ENCODE data around the gene DACT1. TPM values are rescaled to one million over a fixed set of nuclear protein-coding genes. Genes with fewer than 3 reads are reported as not detected.

DACT1 gene
- total RNA-seq, 4 donors from 2014 or later: 1.8 to 5.1 (median 3.3) TPM

DNA sequence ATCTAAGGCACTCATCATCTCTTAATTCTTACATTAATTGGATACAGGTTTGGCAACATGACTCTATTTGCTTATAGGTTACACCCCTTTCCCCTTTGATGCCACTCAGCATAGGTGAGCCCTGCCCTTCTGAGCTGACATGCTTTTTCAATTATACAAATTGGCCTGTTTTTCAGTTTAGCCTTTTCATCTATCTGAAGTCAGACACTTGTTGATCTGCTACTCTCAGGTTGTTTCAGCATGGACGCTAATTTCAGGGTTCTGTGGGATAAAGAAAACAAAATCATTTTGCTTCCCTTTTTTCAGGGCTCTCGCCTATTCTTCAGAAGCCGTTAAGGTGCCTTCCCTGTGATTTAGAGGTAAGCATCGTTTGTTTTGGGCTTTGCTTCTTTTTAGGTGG lies 55.3 kb downstream of the DACT1 start:
- no peak overlapping the region for H3K4me3 ChIP-seq
- 76% methylated on average over 4 of the region's 4 CpGs for WGBS
- H3K27me3 ChIP-seq: no peaks in the 10 kb centered on the region
- no peaks in the 10 kb centered on the region for H3K9me3 ChIP-seq
- no peaks in the 10 kb centered on the region for H3K4me1 ChIP-seq
- no peak for DNase-seq (ENCODE audit: low spot score in 2 of 2)
- no peaks in the 10 kb centered on the region for H3K36me3 ChIP-seq
- H3K27ac ChIP-seq: no peak overlapping the region
- TF ChIP-seq EP300 (IDR thresholded peaks at IDR 0.05) (no peak), POLR2AphosphoS5 (IDR thresholded peaks at IDR 0.05) (no peak), POLR2A (IDR thresholded peaks at IDR 0.05) (no peak)
- TF ChIP-seq, protein P1, sequence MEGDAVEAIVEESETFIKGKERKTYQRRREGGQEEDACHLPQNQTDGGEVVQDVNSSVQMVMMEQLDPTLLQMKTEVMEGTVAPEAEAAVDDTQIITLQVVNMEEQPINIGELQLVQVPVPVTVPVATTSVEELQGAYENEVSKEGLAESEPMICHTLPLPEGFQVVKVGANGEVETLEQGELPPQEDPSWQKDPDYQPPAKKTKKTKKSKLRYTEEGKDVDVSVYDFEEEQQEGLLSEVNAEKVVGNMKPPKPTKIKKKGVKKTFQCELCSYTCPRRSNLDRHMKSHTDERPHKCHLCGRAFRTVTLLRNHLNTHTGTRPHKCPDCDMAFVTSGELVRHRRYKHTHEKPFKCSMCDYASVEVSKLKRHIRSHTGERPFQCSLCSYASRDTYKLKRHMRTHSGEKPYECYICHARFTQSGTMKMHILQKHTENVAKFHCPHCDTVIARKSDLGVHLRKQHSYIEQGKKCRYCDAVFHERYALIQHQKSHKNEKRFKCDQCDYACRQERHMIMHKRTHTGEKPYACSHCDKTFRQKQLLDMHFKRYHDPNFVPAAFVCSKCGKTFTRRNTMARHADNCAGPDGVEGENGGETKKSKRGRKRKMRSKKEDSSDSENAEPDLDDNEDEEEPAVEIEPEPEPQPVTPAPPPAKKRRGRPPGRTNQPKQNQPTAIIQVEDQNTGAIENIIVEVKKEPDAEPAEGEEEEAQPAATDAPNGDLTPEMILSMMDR (IDR thresholded peaks at IDR 0.05): no peak

DNA sequence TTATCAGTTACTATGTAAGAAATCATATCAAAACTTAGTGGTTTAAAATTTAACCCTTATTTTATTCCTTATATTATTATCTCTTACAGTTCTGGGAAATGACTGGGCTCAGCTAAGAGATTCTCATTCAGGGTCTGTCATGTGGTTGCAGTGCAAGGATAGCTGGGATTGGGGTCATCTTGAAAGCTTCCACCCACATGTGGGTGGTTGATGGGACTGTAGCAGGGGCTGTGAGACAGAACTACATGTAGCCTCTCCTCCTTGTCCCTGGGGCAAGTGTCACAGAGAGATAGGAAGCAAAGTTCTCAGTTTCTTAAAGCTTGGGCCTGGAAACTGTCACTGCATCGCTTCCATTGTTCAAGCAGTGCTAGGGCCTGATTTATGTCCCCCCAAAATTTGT lies 57.8 kb downstream of the DACT1 start:
- Histone ChIP-seq H3K27me3 (no peaks in the 10 kb centered on the region), H3K9me3 (no peaks in the 10 kb centered on the region), H3K4me3 (no peak overlapping the region), H3K4me1 (no peaks in the 10 kb centered on the region), H3K27ac (no peak overlapping the region), H3K36me3 (no peaks in the 10 kb centered on the region)
- WGBS: 100% methylated on average over 1 of the region's 1 CpG
- TF ChIP-seq POLR2AphosphoS5 (IDR thresholded peaks at IDR 0.05) (no peak), EP300 (IDR thresholded peaks at IDR 0.05) (no peak), POLR2A (IDR thresholded peaks at IDR 0.05) (no peak)
- no peak for DNase-seq (ENCODE audit: low spot score in 2 of 2)

DNA sequence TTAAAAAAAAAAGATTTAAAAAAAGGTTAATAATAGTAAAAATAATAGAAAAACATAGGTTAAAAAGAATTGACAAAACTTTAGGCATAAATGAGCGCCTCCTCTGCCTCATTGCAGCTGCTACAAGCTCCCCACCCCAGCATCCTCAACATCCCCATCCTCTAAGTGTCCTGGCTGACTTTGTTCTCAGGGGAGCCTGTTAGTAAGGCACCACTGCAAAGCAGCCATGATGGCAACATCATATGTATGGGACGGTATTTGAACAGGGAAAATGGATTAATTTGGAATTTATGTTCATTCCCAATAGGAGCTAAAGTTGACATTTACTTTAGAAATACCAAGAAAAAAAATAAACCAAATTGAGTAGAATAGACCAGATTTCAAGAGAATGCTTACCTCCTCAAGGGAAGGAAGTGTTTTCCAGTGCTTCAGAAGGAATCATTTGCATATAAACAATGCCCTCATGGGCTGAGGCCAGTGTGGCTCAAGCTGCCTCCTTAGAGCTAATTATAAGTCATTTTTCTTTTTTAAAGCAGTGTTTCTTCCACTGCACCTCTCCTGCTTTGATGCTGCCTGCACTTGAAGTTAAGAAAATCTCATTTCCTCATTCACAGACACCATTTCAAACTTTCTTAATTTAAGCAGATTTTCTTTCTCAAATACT lies 59.6 kb downstream of the DACT1 start:
- Histone ChIP-seq H3K27me3 (no peaks in the 10 kb centered on the region), H3K27ac (no peak overlapping the region), H3K4me1 (no peaks in the 10 kb centered on the region), H3K9me3 (no peaks in the 10 kb centered on the region), H3K4me3 (no peak overlapping the region), H3K36me3 (no peaks in the 10 kb centered on the region)
- 82% methylated on average over 2 of the region's 2 CpGs for WGBS
- no peak for DNase-seq (ENCODE audit: low spot score in 2 of 2)
- TF ChIP-seq EP300 (IDR thresholded peaks at IDR 0.05) (no peak), POLR2AphosphoS5 (IDR thresholded peaks at IDR 0.05) (no peak), POLR2A (IDR thresholded peaks at IDR 0.05) (no peak)
- TF ChIP-seq, protein P1 (IDR thresholded peaks at IDR 0.05): no peak

Other genes starting within 250 kb of the DACT1 start
- 1 to 10 TPM in 1 of 4 donors, not detected in 3; 2.7 TPM for gene TOMM20L, start 242.0 kb upstream of the DACT1 start, total RNA-seq
- 10 to 100 TPM; 44.9 to 61.7 (median 57.6) TPM for gene TIMM9, start 210.4 kb upstream of the DACT1 start, total RNA-seq
- gene KIAA0586, start 210.2 kb upstream of the DACT1 start, total RNA-seq: 10 to 100 TPM; 11.1 to 37.1 (median 16.5) TPM